CD14-positive monocyte (primary cell): ENCODE data around the gene RASSF6. TPM values are rescaled to one million over a fixed set of nuclear protein-coding genes. Genes with fewer than 3 reads are reported as not detected.
A peak's percentile ranks its signal among the peaks of the same experiment; 100 is the strongest.

ENCODE experiments used
- DNase-seq, 3 donors: peaks; one replicate each; pipeline ENCODE4 v3.0.0-alpha.2; 2011 to 2022
- H2AFZ ChIP-seq: 2 replicates; pipeline ENCODE4 v1.6.0; 2012; ENCODE audit warnings: mild to moderate bottlenecking, low read depth, low read length, inconsistent platforms; ENCODE audit not compliant: insufficient read depth, poor library complexity, severe bottlenecking
- H3K27ac ChIP-seq, 2 donors: 1 replicate in 1 of 2; 2 replicates in 1 of 2; pipeline ENCODE4 v1.5.1; 2012 to 2013; ENCODE audit warnings: low read length in 2 of 2, control low read depth in 1 of 2, inconsistent platforms in 1 of 2, low read depth in 1 of 2, mild to moderate bottlenecking in 1 of 2
- H3K27me3 ChIP-seq, 2 donors: one replicate each; pipeline versions ENCODE4 v1.6.0 to v1.6.1; 2011 to 2013; ENCODE audit warnings: low read length in 2 of 2; ENCODE audit not compliant: control insufficient read depth in 2 of 2, insufficient read depth in 2 of 2
- H3K36me3 ChIP-seq, 2 donors: replicated peaks in 1 of 2; 1 replicate in 1 of 2; 2 replicates in 1 of 2; pipeline versions ENCODE4 v1.5.1 to v1.6.1; 2012 to 2013; ENCODE audit warnings: low read length in 2 of 2, control low read depth in 1 of 2, inconsistent platforms in 1 of 2, mild to moderate bottlenecking in 1 of 2; ENCODE audit not compliant: insufficient read depth in 2 of 2, control insufficient read depth in 1 of 2
- H3K4me1 ChIP-seq, 2 donors: 1 replicate in 1 of 2; 2 replicates in 1 of 2; pipeline versions ENCODE4 v1.5.1 to v1.6.1; 2012 to 2013; ENCODE audit warnings: low read length in 2 of 2, control low read depth in 1 of 2, inconsistent platforms in 1 of 2, mild to moderate bottlenecking in 1 of 2, moderate library complexity in 1 of 2; ENCODE audit not compliant: insufficient read depth in 2 of 2, control insufficient read depth in 1 of 2
- H3K4me2 ChIP-seq: replicated peaks from 2 replicates; pipeline ENCODE3; 2012; ENCODE audit warnings: low read length, moderate library complexity, mild to moderate bottlenecking; ENCODE audit not compliant: poor library complexity, severe bottlenecking; ENCODE audit errors: extremely low read depth
- H3K4me3 ChIP-seq, 3 experiments: fragments of 200-600 bp in 1 of 3; sonication (generic) in 1 of 3; replicated peaks in 1 of 3; 1 replicate in 2 of 3; 2 replicates in 1 of 3; pipeline ENCODE4 v1.5.1; 2011 to 2013; ENCODE audit warnings: low read length in 3 of 3, mild to moderate bottlenecking in 3 of 3, control low read depth in 2 of 3, low read depth in 2 of 3, inconsistent platforms in 1 of 3, moderate library complexity in 1 of 3
- H3K79me2 ChIP-seq: 2 replicates; pipeline ENCODE4 v1.6.0; 2012; ENCODE audit warnings: mild to moderate bottlenecking, control low read depth, inconsistent platforms, low read length, moderate library complexity; ENCODE audit not compliant: insufficient read depth
- H3K9ac ChIP-seq: 2 replicates; pipeline ENCODE4 v1.6.0; 2017; ENCODE audit warnings: low read length, mild to moderate bottlenecking; ENCODE audit not compliant: insufficient read depth, poor library complexity, severe bottlenecking
- H3K9me3 ChIP-seq, 2 donors: replicated peaks in 1 of 2; 1 replicate in 1 of 2; 2 replicates in 1 of 2; pipeline versions ENCODE4 v1.5.1 to v1.6.1; 2012 to 2013; ENCODE audit warnings: low read length in 2 of 2, control low read depth in 1 of 2; ENCODE audit not compliant: control insufficient read depth in 1 of 2, insufficient read depth in 1 of 2
- H4K20me1 ChIP-seq: 2 replicates; pipeline ENCODE4 v1.6.0; 2012; ENCODE audit warnings: mild to moderate bottlenecking, low read length, control low read depth, moderate library complexity; ENCODE audit not compliant: insufficient read depth
- H3K27ac Mint-ChIP-seq, 7 donors: one replicate each; pipeline ENCODE4 v1.8.0; 2020; ENCODE audit warnings: mild to moderate bottlenecking in 7 of 7, mixed read lengths in 7 of 7, moderate library complexity in 6 of 7, inconsistent platforms in 2 of 7
- H3K27me3 Mint-ChIP-seq, 3 donors: one replicate each; pipeline ENCODE4 v1.8.0; 2021 to 2022; ENCODE audit warnings: low read depth in 3 of 3, mild to moderate bottlenecking in 3 of 3, mixed read lengths in 3 of 3, moderate library complexity in 3 of 3, inconsistent platforms in 1 of 3
- H3K36me3 Mint-ChIP-seq, 2 donors: one replicate each; pipeline ENCODE4 v1.8.0; 2020; ENCODE audit warnings: mixed read lengths in 2 of 2, inconsistent platforms in 1 of 2, mild to moderate bottlenecking in 1 of 2
- H3K4me1 Mint-ChIP-seq: one replicate; pipeline ENCODE4 v1.8.0; 2020; ENCODE audit warnings: mild to moderate bottlenecking, mixed read lengths
- H3K4me3 Mint-ChIP-seq, 2 donors: one replicate each; pipeline ENCODE4 v1.8.0; 2020; ENCODE audit warnings: mild to moderate bottlenecking in 2 of 2, mixed read lengths in 2 of 2, moderate library complexity in 1 of 2
- H3K9me3 Mint-ChIP-seq, 7 donors: one replicate each; pipeline ENCODE4 v1.8.0; 2020 to 2022; ENCODE audit warnings: mixed read lengths in 7 of 7, mild to moderate bottlenecking in 6 of 7, moderate library complexity in 6 of 7, inconsistent platforms in 2 of 7
- CTCF ChIP-seq: fragments of 200-600 bp; IDR thresholded peaks from one replicate; pipeline ENCODE4 v1.8.0; 2022; ENCODE audit warnings: antibody characterized with exemption, mild to moderate bottlenecking
- WGBS: methylation state at CpG from one replicate; pipeline ENCODE4 v1.1.5; 2013; ENCODE audit warnings: missing lambda C conversion rate; ENCODE audit not compliant: insufficient coverage; 5-methylcytosine and 5-hydroxymethylcytosine counted together
- intact Hi-C, 2 donors: fragments of 100-400 bp; cut with micrococcal nuclease; formaldehyde crosslinking; loops; one replicate each; pipeline versions ENCODE4 v1.15.0 to v1.15.1; 2023
- polyA minus RNA-seq: library from RNA; depleted of rRNA, polyadenylated mRNA; stranded (reverse); fragments of >200 nt; gene quantifications from 2 replicates; pipeline ENCODE4 v1.2.3, GENCODE V29; 2012
- polyA plus RNA-seq, 3 donors: library from polyadenylated mRNA; depleted of rRNA in 1 of 3; unstranded in 2 of 3; stranded (reverse) in 1 of 3; fragments of 300-500 nt in 2 of 3; fragments of >200 nt in 1 of 3; fragmentation: Illumina TruSeq in 2 of 3; gene quantifications; 1 replicate in 2 of 3; 2 replicates in 1 of 3; pipeline ENCODE4 v1.2.3, GENCODE V29; 2012 to 2021
- total RNA-seq, 12 experiments: library from RNA in 1 of 12; stranded (reverse) in 1 of 12; fragments of 120-200 nt in 1 of 12; gene quantifications; one replicate each; pipeline ENCODE4 v1.2.4 and lab custom pipeline; 2013 to 2026; ENCODE audit warnings: mixed read lengths in 6 of 12, inconsistent platforms in 1 of 12

Gene RASSF6
- total RNA-seq (2013), result 0.02 TPM
- polyA plus RNA-seq, result not detected
- not detected in 2 replicates for polyA minus RNA-seq
- 0 to 16.4 (median 0.12) reads per million in 11 experiments for total RNA-seq (lab: John Stamatoyannopoulos, UW)

GRCh38 chr4:73620115-73620792 lies at the start of gene RASSF6:
RASSF6 (minus strand) TSS chr4:73620436; CDS start chr4:73611795, 8,641 bp downstream.
- no peak within 1 kb of the TSS for H3K27ac ChIP-seq
- H3K4me3 ChIP-seq, result peak within 1 kb of the TSS in 1 of 3 experiments; percentile 47
- Mint-ChIP-seq H3K9me3 (no peaks in the 10 kb centered on the region), H3K4me1 (peaks cover 11% of the 10 kb centered on the region), H3K27ac (no peak within 1 kb of the TSS), H3K4me3 (peak within 1 kb of the TSS; percentile 47 to 73), H3K27me3 (peaks cover 9 to 18% (median 13%) of the 10 kb centered on the region in 3 donors), H3K36me3 (no peaks in the 10 kb centered on the region)
- TF ChIP-seq CTCF, result no peak
- H3K79me2 ChIP-seq, result no peaks in the 10 kb centered on the region
- intact Hi-C loops, result no loop called here
- peaks cover 8 to 12% of the 10 kb centered on the region in 2 donors for H3K27me3 ChIP-seq
- H3K4me1 ChIP-seq, result peaks cover 6 to 8% of the 10 kb centered on the region in 2 donors
- no peaks in the 10 kb centered on the region for H3K9me3 ChIP-seq
- H3K36me3 ChIP-seq, result no peaks in the 10 kb centered on the region
- 4% methylated on average over 16 of the region's 24 CpGs for WGBS
- no peaks in the 10 kb centered on the region for H4K20me1 ChIP-seq
- DNase-seq, result no peak
- peak within 1 kb of the TSS; percentile 51 for H2AFZ ChIP-seq
- peak within 1 kb of the TSS; percentile 22 for H3K9ac ChIP-seq
- H3K4me2 ChIP-seq, result peak within 1 kb of the TSS; percentile 55

GRCh38 chr4:73669410-73670183 lies 49.4 kb upstream of the RASSF6 start:
- 75% methylated on average over 13 of the region's 15 CpGs for WGBS
- Mint-ChIP-seq H3K27ac (peak overlapping the region in 2 of 7 donors; percentile 2), H3K36me3 (no peaks in the 10 kb centered on the region), H3K4me3 (no peak overlapping the region), H3K27me3 (peaks cover 0 to 2% (median 0%) of the 10 kb centered on the region in 3 donors), H3K4me1 (no peaks in the 10 kb centered on the region), H3K9me3 (peaks cover 0 to 4% (median 0%) of the 10 kb centered on the region in 7 donors)
- Histone ChIP-seq H3K9me3 (no peaks in the 10 kb centered on the region), H3K27me3 (no peaks in the 10 kb centered on the region), H3K9ac (no peak overlapping the region), H3K4me2 (no peak overlapping the region), H3K4me1 (no peaks in the 10 kb centered on the region), H3K36me3 (no peaks in the 10 kb centered on the region), H3K27ac (no peak overlapping the region), H3K79me2 (no peaks in the 10 kb centered on the region), H4K20me1 (no peaks in the 10 kb centered on the region), H2AFZ (no peak overlapping the region), H3K4me3 (no peak overlapping the region)
- TF ChIP-seq CTCF, result no peak
- no peak for DNase-seq
- intact Hi-C loops, result loop anchor here in 1 of 2 donors (10.0 kb wide), 2 partner anchors 55 to 365 kb away; partner anchors contain the start of gene CXCL3
